ENCODE data around the gene SNRNP40.

- TF ChIP-seq CTCF (conservative IDR thresholded peaks at IDR 0.05; ENCODE audit: low read length) (no peak), EZH2phosphoT487 (IDR thresholded peaks at IDR 0.05; ENCODE audit: borderline replicate concordance, low read depth, low read length) (no peak)
These were observed 75.5 kb downstream of the SNRNP40 start for GRCh38 chr1:31221072-31221471.

All from OCI-LY7 (cell line).